Activated gamma-delta T cell (primary cell): ENCODE data around the gene AFG1L.

Experiments
- DNase-seq: peaks from one replicate; lab custom pipeline; 2025; lab: John Stamatoyannopoulos, UW

AFG1L gene

GRCh38 chr6:108454356-108454755, 159.5 kb downstream of the AFG1L start:
- DNase-seq, result no peak

DNA sequence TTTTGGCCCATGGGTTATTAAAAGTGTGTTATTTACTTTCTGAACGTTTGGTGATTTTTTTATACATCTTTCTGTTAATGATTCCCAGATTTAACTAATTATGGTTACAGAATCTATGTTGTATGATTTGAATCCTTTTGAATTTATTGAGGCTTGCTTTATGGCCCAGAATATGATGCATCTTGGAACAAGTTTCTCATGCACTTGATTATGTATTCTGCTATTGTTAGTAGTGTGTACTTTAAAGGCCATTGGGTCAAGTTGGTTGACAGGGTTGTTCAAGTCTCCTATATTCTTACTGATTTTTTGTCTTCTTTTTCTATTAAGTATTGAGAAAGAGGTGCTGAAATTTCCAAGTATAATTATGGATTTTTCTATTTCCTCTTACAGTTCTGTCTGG, 160.8 kb downstream of the AFG1L start:
- DNase-seq, result no peak

DNA sequence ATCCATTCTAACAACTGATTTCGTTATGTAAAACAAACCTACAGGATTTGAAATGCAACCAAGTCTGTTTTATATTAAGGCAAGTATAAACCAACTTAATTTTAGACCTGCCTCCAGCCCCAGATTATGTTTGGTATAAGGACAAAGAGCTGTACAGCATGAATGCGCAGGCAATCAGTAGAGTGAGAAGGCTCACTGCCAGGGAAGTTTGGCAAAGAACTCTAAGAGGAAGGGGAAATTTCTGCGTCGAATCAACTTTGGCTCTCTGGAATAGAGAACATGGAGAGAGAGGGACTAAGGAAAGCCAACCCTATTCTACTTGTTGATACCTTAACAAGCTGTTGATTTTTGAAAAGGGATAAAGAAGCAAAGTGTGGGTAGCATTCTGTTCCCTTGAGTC, 168.9 kb downstream of the AFG1L start:
- DNase-seq, result no peak

DNA sequence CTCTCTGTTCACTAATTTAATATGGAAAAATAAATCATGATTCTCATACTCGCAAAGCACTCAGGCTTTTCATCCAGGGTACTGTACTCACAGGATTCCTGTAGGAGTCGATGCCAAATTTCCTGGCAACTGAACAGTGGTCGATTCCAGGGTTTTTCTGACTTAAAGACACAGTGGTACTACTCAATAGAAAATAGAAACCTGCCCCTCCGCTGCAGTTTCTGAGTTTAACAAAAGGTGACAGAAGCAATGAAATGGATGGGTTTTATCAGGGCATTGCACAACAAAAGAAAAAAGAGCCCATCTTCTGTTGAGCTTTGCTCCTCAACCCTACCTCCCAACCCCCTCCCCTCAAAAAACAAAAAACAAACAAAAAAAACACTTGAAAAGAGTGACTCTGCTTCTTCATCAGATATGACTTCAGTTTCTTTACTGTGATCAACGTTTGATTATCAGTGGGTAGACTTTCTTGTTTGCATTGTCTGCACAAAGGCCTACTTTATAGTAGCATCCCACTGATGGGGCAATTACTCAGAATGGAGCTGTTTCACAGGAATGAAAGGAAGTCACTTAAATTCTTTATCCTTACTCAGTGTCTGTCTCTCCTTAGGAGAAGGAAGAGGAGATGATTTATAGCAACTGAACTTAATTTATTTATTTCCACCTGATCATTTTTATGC, 169.7 kb downstream of the AFG1L start:
- DNase-seq, result no peak

DNA sequence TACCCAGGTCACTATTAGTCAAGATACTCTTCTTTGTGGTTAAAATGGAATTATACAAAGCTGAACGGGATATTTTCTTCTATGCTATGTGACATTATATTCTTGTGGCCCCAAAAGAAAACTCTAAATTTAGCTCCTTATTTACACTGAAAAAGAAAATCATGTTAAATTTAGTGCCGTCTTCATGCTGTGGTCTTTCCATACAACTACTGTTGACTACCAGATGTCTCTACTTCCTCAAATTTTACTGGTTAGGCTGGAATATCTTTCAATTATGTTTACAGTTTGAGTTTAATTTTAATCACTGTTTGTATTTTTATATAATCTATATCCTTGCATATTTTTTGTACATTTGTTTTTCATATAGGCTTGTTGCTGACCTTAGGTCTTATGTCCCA, 170.2 kb downstream of the AFG1L start:
- no peak for DNase-seq

- DNase-seq, result no peak
Observed at GRCh38 chr6:108468346-108468745, 173.5 kb downstream of the AFG1L start.

DNA sequence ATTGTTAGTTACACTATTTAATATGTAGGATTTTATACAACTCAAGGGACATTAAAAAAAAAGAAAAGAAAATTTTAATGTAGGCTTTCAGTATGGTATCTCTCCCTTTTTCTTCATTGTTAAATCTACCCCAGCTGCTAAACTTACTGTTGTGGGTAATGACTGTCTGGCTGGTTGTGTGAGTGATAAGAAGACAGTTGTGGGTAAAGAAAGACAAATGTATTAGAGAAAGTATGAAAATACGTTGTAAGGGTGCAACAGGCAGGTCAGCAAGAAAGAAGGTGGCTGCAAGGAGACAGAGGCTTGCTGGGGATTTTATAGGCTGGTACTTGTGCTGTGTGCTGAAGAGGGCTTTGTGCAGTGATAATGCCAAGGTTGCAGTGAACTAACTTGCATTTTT, 174.5 kb downstream of the AFG1L start:
- DNase-seq, result no peak

GRCh38 chr6:108473197-108473596, 178.3 kb downstream of the AFG1L start:
- DNase-seq, result no peak

DNA sequence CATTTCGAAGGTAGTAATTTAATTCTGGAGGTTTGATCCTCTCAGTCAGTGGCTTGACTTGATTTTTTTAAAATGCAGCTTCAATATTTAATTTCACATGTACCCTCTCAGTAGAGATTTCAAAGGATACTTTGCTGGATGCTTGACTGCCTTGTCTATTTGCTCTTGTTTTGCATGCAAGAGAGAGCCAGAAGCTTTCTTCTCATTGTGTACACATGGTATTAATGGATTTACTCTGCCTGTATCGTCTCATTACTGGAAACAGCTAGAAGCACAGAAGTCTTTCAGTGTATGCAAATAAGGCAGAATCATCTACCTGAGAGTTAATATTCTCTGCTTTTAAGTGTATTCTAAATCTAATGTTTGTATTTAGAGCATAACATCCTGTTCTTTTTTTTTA, 181.5 kb downstream of the AFG1L start:
- DNase-seq, result no peak

GRCh38 chr6:108476847-108477430, 182.1 kb downstream of the AFG1L start:
- no peak for DNase-seq

- DNase-seq, result no peak
Observed at GRCh38 chr6:108482559-108482958, 187.7 kb downstream of the AFG1L start.

DNA sequence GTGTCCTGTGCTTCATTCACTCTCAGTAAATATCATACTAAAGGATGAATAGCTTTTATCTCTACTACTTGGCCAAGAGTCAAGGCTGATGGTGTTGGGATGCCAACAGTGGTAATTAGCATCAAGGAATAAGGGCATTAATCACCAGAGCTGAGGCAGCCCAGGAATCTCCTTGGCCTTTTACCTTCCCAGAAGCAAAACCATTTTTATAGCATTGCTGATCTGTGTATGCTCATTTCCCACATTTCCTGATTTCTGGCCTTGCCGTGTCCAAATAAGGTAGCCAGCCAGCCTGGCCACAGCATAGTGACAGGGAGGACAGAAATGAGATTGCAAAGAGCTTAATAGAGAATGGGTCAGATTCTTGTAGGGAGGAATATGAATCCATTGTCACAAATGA, 189.2 kb downstream of the AFG1L start:
- DNase-seq, result no peak

GRCh38 chr6:108489699-108490098, 194.8 kb downstream of the AFG1L start:
- DNase-seq, result no peak

DNA sequence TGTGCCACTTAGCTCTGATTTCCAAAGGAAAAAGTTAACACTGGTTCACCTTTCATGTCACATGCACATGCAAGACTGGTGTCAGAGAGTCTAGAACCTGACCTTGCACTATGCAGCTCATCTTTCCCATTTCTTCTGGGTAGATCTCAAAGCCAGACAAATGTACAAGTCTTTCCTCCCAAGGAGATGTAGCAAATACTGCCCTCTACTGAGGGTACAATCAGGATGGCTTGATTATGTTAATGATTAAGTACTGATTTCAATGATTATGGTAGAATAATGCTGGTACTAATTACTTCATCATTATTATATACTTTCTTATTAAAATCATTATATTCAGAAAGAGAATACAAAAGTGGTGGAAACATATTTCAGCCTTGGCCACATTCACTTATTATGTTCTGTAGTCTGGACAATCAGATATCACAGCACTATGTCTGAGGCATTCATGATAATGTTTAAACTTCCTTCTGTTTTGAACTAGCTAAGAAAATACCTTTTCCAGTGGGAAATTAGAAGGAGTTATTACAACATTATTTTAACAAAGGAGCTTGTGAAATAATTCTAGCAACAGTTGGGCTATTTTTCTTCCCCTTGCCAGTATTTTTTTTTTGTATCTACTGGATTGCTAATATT, 197.4 kb downstream of the AFG1L start:
- DNase-seq, result no peak

DNA sequence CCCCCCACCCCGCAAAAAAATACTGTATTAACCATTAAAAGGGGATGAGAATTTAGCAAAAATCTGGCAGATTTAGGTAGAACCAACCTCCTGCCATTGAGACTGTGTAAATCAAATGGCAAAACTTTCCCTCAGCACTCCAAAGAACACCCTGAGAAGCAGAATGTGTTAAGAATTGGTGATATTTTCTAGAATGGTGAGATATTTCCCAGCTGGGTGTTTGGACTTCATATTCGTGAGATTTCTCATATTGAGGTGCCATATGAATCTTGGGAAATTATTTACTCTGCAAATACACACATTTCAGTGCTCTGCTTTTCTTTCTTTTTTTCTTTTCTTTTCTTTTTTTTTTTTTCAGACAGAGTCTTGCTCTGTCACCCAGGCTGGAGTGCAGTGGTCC, 199.6 kb downstream of the AFG1L start:
- DNase-seq, result no peak

GRCh38 chr6:108497883-108498282, 203.0 kb downstream of the AFG1L start:
- DNase-seq, result no peak

- DNase-seq, result no peak
Observed at GRCh38 chr6:108501559-108501958, 206.7 kb downstream of the AFG1L start.

- no peak for DNase-seq
Observed at GRCh38 chr6:108502832-108503231, 208.0 kb downstream of the AFG1L start.

DNA sequence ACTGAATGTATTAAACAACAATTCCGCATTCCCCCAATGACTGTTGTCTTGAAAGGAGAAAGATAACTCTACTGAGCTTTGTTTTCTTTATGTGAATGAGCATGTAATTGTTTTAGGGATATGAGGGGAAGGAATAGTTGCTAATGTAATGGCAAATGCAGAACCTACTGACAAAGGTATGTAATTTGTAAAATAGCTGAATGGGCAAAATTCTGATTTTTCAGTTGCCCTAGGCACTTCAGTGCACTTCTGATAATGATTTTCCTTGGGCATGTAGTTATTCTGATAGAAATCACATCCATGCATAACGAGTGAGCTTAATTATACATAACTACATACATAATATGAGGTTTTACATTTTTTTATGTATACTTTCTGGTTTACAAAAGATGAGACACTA, 212.5 kb downstream of the AFG1L start:
- no peak for DNase-seq

GRCh38 chr6:108510461-108511319, 215.8 kb downstream of the AFG1L start:
- DNase-seq, result no peak

GRCh38 chr6:108518714-108519576, 224.1 kb downstream of the AFG1L start:
- no peak for DNase-seq
